ENCODE data around the gene REC8. TPM values are rescaled to one million over a fixed set of nuclear protein-coding genes. Genes with fewer than 3 reads are reported as not detected.

The REC8 gene
- total and polyA plus RNA-seq, 2 of the 4 experiments (the other 2 are of a cell fraction) = 0.36 to 3.5 TPM

- in situ Hi-C loops (cut with MboI; ENCODE audit: low sequenced_read_pairs) (loop anchor here (10.0 to 25.0 kb wide), 3 partner anchors 303 to 1044 kb away; partner anchors contain the start of genes ACIN1, BCL2L2, C14orf119 and PABPN1), dilution Hi-C loops (cut with HindIII; ENCODE audit: low sequenced_read_pairs, unreplicated experiment) (no loop called here), intact Hi-C loops (cut with micrococcal nuclease) (no loop called here)
- ChIA-PET CTCF (no interaction called here), POLR2A (ENCODE audit: unreplicated experiment) (no interaction called here)
- Histone ChIP-seq H2AFZ (replicated peaks; ENCODE audit: low read length, poor library complexity) (no peak overlapping the region), H3K9ac (ENCODE audit: low read depth, low read length) (no peak overlapping the region), H2BK120ac (ENCODE audit: low read depth, low read length) (no peak overlapping the region), H3K79me1 (ENCODE audit: low read depth in 1 of 2, low read length in 2 of 2) (peaks cover 2 to 4% of the 10 kb centered on the region in 2 experiments; a peak in 3 of 4 replicates), H3K4me3 (ENCODE audit: insufficient read depth, low read depth, low read length) (no peak overlapping the region), H3K27me3 (ENCODE audit: control insufficient read depth, insufficient read depth, low read length) (no peaks in the 10 kb centered on the region), H2AK9ac (replicated peaks; ENCODE audit: low read depth, low read length, poor library complexity) (no peak overlapping the region), H4K20me1 (ENCODE audit: insufficient read depth, low read length) (no peaks in the 10 kb centered on the region), H3K4ac (ENCODE audit: low read depth, low read length) (no peak overlapping the region), H3K18ac (ENCODE audit: low read depth, low read length) (no peak overlapping the region), H3K56ac (ENCODE audit: extremely low read depth, insufficient read depth, low read length) (no peak overlapping the region), H2BK15ac (ENCODE audit: low read depth, low read length) (no peak overlapping the region), H2BK5ac (ENCODE audit: low read depth, low read length, poor library complexity, severe bottlenecking) (no peak overlapping the region), H4K8ac (ENCODE audit: low read depth in 2 of 2, low read length in 2 of 2) (no peak overlapping the region), H3K4me2 (ENCODE audit: low read depth, low read length) (no peak overlapping the region), H3K27ac (ENCODE audit: insufficient read depth, low read length) (no peak overlapping the region), H4K91ac (ENCODE audit: insufficient read depth, low read depth, low read length) (no peak overlapping the region), H3K4me1 (ENCODE audit: control insufficient read depth, insufficient read depth, low read length) (peaks cover 3% of the 10 kb centered on the region; the same call in 1 of the 2 replicates), H3K36me3 (ENCODE audit: control insufficient read depth, insufficient read depth, low read length) (no peaks in the 10 kb centered on the region), H3K23ac (ENCODE audit: low read depth, low read length) (no peak overlapping the region), H3K9me3 (ENCODE audit: control insufficient read depth, insufficient read depth, low read length) (no peaks in the 10 kb centered on the region), H3K14ac (replicated peaks; ENCODE audit: low read depth, low read length) (no peak overlapping the region), H3K9me1 (ENCODE audit: insufficient read depth, low read length) (0 out of 2 replicates have a peak, but pooled peaks cover under 1% of the 10 kb centered on the region), H2AK5ac (ENCODE audit: low read depth, low read length) (no peak overlapping the region), H4K5ac (ENCODE audit: low read depth, low read length) (no peak overlapping the region), H2BK20ac (ENCODE audit: low read depth, low read length) (no peak overlapping the region)
- ATAC-seq (ENCODE audit: low read depth) (no peak), DNase-seq (no peak)
- TF ChIP-seq FOS (IDR thresholded peaks at IDR 0.05; ENCODE audit: low read depth, low read length) = no peak
- TF ChIP-seq, protein P1, sequence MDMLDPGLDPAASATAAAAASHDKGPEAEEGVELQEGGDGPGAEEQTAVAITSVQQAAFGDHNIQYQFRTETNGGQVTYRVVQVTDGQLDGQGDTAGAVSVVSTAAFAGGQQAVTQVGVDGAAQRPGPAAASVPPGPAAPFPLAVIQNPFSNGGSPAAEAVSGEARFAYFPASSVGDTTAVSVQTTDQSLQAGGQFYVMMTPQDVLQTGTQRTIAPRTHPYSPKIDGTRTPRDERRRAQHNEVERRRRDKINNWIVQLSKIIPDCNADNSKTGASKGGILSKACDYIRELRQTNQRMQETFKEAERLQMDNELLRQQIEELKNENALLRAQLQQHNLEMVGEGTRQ (IDR thresholded peaks at IDR 0.05; ENCODE audit: low read depth, low read length) = no peak
- TF ChIP-seq BHLHE40 (IDR thresholded peaks at IDR 0.05; ENCODE audit: low read depth, low read length) = no peak
- no peak for TF ChIP-seq SMC3 (IDR thresholded peaks at IDR 0.05; ENCODE audit: low read depth, low read length)
- no peak for TF ChIP-seq NFE2L2 (IDR thresholded peaks at IDR 0.05; ENCODE audit: low read depth, low read length)
- TF ChIP-seq RFX5 (IDR thresholded peaks at IDR 0.05; ENCODE audit: low read depth, low read length) = no peak
- TF ChIP-seq, protein P2, sequence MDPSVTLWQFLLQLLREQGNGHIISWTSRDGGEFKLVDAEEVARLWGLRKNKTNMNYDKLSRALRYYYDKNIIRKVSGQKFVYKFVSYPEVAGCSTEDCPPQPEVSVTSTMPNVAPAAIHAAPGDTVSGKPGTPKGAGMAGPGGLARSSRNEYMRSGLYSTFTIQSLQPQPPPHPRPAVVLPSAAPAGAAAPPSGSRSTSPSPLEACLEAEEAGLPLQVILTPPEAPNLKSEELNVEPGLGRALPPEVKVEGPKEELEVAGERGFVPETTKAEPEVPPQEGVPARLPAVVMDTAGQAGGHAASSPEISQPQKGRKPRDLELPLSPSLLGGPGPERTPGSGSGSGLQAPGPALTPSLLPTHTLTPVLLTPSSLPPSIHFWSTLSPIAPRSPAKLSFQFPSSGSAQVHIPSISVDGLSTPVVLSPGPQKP (IDR thresholded peaks at IDR 0.05; ENCODE audit: borderline replicate concordance, low read depth, low read length) = no peak
- no TSS peak for BruUV-seq (replicated peaks)
- 70% methylated on average over 7 of the region's 15 CpGs; no CpG with 5 or more reads in 1 of the 2 experiments for WGBS, 2 experiments (ENCODE audit: extremely low coverage in 2 of 2, insufficient read length in 1 of 2)
Observed at GRCh38 chr14:24131549-24131966, 40.3 kb upstream of the REC8 start.
